ENCODE results near the gene ADI1. TPM values are rescaled to one million over a fixed set of nuclear protein-coding genes. Genes with fewer than 3 reads are reported as not detected.
"Not testable (repeated sequence)": the region's sequence is repeated elsewhere in the genome, so short reads cannot be mapped to it uniquely, and the experiment has no call there.

ADI1 gene
- total RNA-seq, 1 donor from 2014 or later: 60.2 TPM

DNA sequence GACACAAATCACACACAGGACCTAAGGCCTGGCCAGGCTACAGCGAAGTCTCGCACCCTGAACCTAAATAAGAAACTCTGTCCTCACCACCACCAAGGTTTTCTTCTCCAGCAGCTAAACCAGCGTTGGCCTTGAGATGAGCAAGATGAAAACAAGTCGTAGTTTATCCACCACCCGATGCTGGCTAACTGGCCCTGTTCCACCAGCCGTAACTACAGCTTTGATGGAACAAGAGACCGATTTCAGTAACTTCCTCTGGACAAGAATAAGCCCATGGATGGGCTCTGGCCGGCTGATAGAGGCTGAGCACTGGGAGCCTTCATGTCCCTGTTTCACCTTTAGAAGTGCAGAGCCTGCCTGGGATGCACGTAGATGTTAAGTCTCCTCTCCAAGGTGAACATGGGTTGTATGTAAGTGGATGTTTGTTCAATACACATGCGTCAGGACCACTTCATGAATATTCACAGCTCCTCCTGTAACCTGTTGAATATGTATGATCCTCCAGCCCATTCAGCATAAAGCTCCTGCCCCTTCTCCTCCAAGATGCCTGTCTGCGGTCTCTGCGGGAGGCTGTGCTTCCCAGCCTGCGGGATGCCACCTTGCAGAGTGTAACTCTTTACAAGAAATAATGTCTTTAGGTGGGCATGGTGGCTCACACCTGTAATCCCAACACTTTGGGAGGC lies 24.2 kb downstream of the ADI1 start:
- DNase-seq (no peak), ATAC-seq (no peak)
- Histone ChIP-seq H3K27ac (no peak overlapping the region), H3K27me3 (ENCODE audit: low read depth) (no peaks in the 10 kb centered on the region), H3K36me3 (peaks cover 52% of the 10 kb centered on the region), H3K4me1 (no peaks in the 10 kb centered on the region), H3K9me3 (no peaks in the 10 kb centered on the region), H3K4me3 (no peak overlapping the region)
- TF ChIP-seq CTCF (IDR thresholded peaks at IDR 0.05): no peak
- intact Hi-C loops (cut with DNase I): no loop called here

DNA sequence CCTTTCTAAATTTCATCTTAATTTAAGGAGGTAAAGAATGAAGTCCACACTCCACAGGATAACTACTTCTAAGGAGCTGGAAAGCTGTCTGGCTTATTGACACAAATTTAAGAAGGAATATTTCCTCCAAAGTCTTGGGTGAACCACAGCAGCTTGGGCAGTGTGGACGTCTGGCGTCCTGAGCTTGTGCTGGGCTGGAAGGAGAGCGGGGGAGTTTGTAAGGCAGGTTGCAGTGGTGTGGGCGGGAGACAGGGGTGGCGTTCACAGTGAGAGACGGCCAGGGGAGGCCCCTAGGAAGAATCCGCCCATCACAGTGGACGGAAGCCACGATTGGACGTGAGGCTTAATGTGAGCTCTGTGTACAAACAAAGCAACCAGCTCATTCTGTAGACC lies 25.7 kb downstream of the ADI1 start:
- Histone ChIP-seq H3K27me3 (ENCODE audit: low read depth) (no peaks in the 10 kb centered on the region), H3K4me3 (peak overlapping the region; percentile 17), H3K4me1 (no peaks in the 10 kb centered on the region), H3K27ac (no peak overlapping the region), H3K9me3 (no peaks in the 10 kb centered on the region), H3K36me3 (peaks cover 37% of the 10 kb centered on the region)
- peak; percentile 70 to 83 for ATAC-seq
- no peak for TF ChIP-seq CTCF (IDR thresholded peaks at IDR 0.05)
- intact Hi-C loops (cut with DNase I): no loop called here
- DNase-seq: no peak

DNA sequence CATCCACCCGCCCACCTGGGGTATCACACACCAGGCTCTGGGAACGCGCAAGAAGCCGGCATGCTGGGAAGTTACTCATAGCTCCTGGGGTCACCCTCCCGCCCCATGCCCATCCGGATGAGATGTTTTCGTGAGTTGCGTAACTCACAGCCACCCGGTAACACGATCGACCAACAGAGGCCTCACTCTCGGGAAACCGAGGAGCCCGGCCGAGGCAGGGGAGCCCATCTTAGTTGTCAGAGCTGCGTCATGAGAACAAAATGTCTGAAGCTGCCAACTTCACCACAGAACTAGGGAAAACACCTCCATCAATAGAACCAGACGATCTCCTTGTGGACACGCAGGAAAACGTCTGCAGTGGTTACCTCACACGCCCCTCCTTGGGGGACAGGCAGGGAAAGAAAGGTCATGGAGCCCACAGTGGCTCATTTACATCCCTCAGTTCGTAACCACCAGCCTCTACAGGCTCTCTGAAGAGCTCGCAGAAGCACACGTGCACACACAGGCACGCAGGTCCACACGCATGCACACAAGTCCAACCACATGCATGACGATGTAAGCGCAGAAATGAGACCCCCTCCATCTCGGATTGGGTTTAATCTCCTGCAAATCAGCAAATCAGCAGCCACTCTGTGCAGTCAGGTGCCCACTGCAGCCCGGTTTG lies 26.2 kb downstream of the ADI1 start:
- H3K36me3 ChIP-seq: peaks cover 31% of the 10 kb centered on the region
- no peaks in the 10 kb centered on the region for H3K27me3 ChIP-seq (ENCODE audit: low read depth)
- DNase-seq (no peak), ATAC-seq (peak in 1 of 2 donors; percentile 25)
- no peak for TF ChIP-seq CTCF (IDR thresholded peaks at IDR 0.05)
- intact Hi-C loops (cut with DNase I): no loop called here
- no peaks in the 10 kb centered on the region for H3K9me3 ChIP-seq
- no peak overlapping the region for H3K27ac ChIP-seq
- no peak overlapping the region for H3K4me3 ChIP-seq
- no peaks in the 10 kb centered on the region for H3K4me1 ChIP-seq

GRCh38 chr2:3492475-3492787 lies 26.9 kb downstream of the ADI1 start:
- DNase-seq: peak; percentile 2
- H3K27me3 ChIP-seq (ENCODE audit: low read depth); H3K4me3 ChIP-seq; ATAC-seq; intact Hi-C loops (cut with DNase I); H3K9me3 ChIP-seq; H3K27ac ChIP-seq; H3K4me1 ChIP-seq: not testable (repeated sequence)
- H3K36me3 ChIP-seq: peaks cover 25% of the 10 kb centered on the region

DNA sequence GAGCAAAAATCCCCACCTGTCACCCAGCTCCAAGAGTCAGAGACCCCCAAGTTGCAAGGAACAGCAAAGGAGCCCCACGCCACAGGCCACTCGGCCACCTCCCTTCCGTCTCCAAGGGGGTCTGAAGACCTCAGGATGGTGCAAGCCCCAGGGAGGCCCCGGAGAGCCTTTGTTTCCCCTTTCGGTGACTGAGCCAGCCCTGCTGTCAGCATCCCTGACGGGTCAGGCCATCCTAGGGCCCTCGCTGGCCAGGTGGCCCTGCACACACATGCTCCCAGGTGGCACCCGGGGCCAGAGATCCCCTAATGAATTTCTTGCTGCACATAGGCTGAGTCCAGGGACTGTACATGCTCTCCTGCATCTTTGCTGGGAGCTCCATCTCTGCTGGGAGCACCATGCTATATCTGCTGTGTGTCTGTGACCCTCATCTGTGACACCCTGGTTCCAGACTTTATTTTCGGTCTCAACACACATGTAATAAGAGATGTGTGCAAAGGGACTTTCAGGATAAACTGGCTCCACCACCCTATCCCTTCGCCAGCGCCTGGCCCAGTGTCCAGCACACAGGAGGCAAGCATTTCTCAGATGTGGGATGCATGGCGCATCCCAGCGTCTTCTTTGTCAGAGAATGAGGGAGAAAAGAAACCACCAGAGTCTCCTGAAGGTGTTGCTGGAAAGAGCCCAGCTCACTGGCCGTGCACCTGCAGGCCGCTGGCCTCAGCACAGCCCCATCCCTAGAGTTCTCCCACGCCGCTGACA lies 27.4 kb downstream of the ADI1 start:
- Histone ChIP-seq H3K27ac (no peak overlapping the region), H3K4me3 (no peak overlapping the region), H3K27me3 (ENCODE audit: low read depth) (no peaks in the 10 kb centered on the region), H3K9me3 (no peaks in the 10 kb centered on the region), H3K4me1 (no peaks in the 10 kb centered on the region), H3K36me3 (peaks cover 19% of the 10 kb centered on the region)
- TF ChIP-seq CTCF (IDR thresholded peaks at IDR 0.05): no peak
- intact Hi-C loops (cut with DNase I): no loop called here
- DNase-seq (peak; percentile 35), ATAC-seq (no peak)

DNA sequence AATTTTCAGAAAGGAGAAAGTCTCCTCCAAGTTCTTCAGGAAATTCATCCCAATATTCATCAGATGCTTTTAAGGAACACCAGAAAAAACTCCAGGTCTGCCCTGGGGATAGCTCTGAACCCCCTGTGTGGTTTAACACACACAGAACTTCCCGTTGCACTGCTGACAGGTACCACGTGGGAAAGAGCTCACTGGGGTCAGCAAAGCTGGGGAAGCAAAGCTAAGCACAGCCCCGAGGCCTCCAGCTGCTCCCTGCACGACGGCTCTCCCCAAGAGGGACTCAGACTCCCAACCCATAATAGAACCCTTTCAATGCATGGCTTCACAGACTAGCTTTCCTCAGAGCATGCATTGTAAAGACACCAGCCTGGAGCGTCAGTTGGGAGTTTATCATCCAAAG lies 28.0 kb downstream of the ADI1 start:
- H3K4me3 ChIP-seq: no peak overlapping the region
- no peaks in the 10 kb centered on the region for H3K4me1 ChIP-seq
- ATAC-seq (no peak), DNase-seq (peak; percentile 10)
- no peak for TF ChIP-seq CTCF (IDR thresholded peaks at IDR 0.05)
- H3K36me3 ChIP-seq: peaks cover 14% of the 10 kb centered on the region
- no peak overlapping the region for H3K27ac ChIP-seq
- H3K9me3 ChIP-seq: no peaks in the 10 kb centered on the region
- intact Hi-C loops (cut with DNase I): no loop called here
- no peaks in the 10 kb centered on the region for H3K27me3 ChIP-seq (ENCODE audit: low read depth)
